ENCODE results near the gene PAIP1. TPM values are rescaled to one million over a fixed set of nuclear protein-coding genes. Genes with fewer than 3 reads are reported as not detected.
"Not testable (repeated sequence)": the region's sequence is repeated elsewhere in the genome, so short reads cannot be mapped to it uniquely, and the experiment has no call there.

PAIP1 gene
- total and polyA plus RNA-seq, 2 experiments from 2014 or later: 123 to 131 TPM

- H3K4me2 ChIP-seq: peak overlapping the region; percentile 83
- H3K9me2 ChIP-seq (replicated peaks; ENCODE audit: insufficient read depth): no peaks in the 10 kb centered on the region
- H3K27ac ChIP-seq: peak overlapping the region; percentile 95
- 21% methylated on average over 4 of the region's 4 CpGs for WGBS (ENCODE audit: low lambda C conversion rate, missing lambda C conversion rate)
- peak overlapping the region; percentile 49 for H3K4me3 ChIP-seq
- H4K20me1 ChIP-seq (ENCODE audit: insufficient read depth, poor library complexity, severe bottlenecking): no peaks in the 10 kb centered on the region
- no peak for DNase-seq (ENCODE audit: low spot score)
- H3K4me1 ChIP-seq (ENCODE audit: insufficient read depth): peaks cover 4% of the 10 kb centered on the region
- peaks cover 18% of the 10 kb centered on the region for H3K79me2 ChIP-seq
- H2AFZ ChIP-seq: peak overlapping the region; percentile 64
- TF ChIP-seq EZH2 (IDR thresholded peaks at IDR 0.05; ENCODE audit: borderline replicate concordance) (no peak), EZH2phosphoT487 (IDR thresholded peaks at IDR 0.05; ENCODE audit: low read depth, severe bottlenecking, unreplicated experiment) (no peak)
- TF ChIP-seq, protein P1, sequence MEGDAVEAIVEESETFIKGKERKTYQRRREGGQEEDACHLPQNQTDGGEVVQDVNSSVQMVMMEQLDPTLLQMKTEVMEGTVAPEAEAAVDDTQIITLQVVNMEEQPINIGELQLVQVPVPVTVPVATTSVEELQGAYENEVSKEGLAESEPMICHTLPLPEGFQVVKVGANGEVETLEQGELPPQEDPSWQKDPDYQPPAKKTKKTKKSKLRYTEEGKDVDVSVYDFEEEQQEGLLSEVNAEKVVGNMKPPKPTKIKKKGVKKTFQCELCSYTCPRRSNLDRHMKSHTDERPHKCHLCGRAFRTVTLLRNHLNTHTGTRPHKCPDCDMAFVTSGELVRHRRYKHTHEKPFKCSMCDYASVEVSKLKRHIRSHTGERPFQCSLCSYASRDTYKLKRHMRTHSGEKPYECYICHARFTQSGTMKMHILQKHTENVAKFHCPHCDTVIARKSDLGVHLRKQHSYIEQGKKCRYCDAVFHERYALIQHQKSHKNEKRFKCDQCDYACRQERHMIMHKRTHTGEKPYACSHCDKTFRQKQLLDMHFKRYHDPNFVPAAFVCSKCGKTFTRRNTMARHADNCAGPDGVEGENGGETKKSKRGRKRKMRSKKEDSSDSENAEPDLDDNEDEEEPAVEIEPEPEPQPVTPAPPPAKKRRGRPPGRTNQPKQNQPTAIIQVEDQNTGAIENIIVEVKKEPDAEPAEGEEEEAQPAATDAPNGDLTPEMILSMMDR (IDR thresholded peaks at IDR 0.05; ENCODE audit: poor library complexity): no peak
- no peaks in the 10 kb centered on the region for H3K27me3 ChIP-seq
- no peaks in the 10 kb centered on the region for H3K9me3 ChIP-seq (ENCODE audit: low read depth)
- H3K36me3 ChIP-seq (replicated peaks; ENCODE audit: insufficient read depth, low read depth): no peaks in the 10 kb centered on the region
Measured at GRCh38 chr5:43514025-43514424, 42.9 kb downstream of the PAIP1 start.

DNA sequence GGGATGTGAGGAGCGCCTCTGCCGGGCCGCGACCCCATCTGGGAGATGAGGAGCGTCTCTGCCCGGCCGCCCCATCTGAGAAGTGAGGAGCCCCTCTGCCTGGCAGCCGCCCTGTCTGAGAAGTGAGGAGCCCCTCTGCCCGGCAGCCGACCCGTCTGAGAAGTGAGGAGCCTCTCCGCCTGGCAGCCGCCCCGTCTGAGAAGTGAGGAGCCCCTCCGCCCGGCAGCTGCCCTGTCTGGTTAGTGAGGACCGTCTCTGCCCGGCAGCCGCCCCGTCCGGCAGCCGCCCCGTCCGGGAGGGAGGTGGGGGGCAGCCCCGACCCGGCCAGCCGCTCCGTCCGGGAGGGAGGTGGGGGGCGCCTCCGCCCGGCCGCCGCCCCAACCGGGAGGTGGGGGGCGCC lies 45.8 kb downstream of the PAIP1 start:
- H3K4me3 ChIP-seq; H3K36me3 ChIP-seq (replicated peaks; ENCODE audit: insufficient read depth, low read depth): not testable (repeated sequence)

DNA sequence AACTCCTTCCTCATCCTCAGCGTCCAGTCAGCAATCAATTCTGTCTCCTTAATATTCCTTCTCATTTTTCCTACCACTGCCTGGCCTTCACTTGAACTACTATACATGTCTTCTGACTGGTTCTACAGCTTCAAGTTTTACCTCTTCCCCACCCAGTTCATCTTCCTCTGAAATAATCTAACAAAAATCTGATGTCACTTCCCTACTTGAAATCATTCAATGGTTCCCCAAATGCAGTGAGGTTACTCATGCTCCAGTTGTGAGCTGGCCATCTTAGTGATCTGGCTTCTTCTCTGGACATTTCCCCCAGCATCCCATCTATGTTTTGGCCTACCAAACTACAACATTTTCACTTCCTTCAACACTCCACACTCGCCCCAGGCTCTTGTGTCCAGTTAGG lies 58.3 kb downstream of the PAIP1 start:
- Histone ChIP-seq H3K4me1 (ENCODE audit: insufficient read depth) (no peaks in the 10 kb centered on the region), H3K79me2 (no peaks in the 10 kb centered on the region), H3K4me3 (no peak overlapping the region), H3K27ac (no peak overlapping the region), H3K4me2 (no peak overlapping the region), H4K20me1 (ENCODE audit: insufficient read depth, poor library complexity, severe bottlenecking) (no peaks in the 10 kb centered on the region), H3K9me3 (ENCODE audit: low read depth) (no peaks in the 10 kb centered on the region), H3K9me2 (replicated peaks; ENCODE audit: insufficient read depth) (no peaks in the 10 kb centered on the region), H3K36me3 (replicated peaks; ENCODE audit: insufficient read depth, low read depth) (no peaks in the 10 kb centered on the region), H3K27me3 (no peaks in the 10 kb centered on the region), H2AFZ (no peak overlapping the region)
- TF ChIP-seq EZH2 (IDR thresholded peaks at IDR 0.05; ENCODE audit: borderline replicate concordance): no peak
- TF ChIP-seq, protein P1 (IDR thresholded peaks at IDR 0.05; ENCODE audit: poor library complexity): no peak
- no peak for TF ChIP-seq EZH2phosphoT487 (IDR thresholded peaks at IDR 0.05; ENCODE audit: low read depth, severe bottlenecking, unreplicated experiment)
- 93% methylated on average over 2 of the region's 2 CpGs for WGBS (ENCODE audit: low lambda C conversion rate, missing lambda C conversion rate)
- DNase-seq (ENCODE audit: low spot score): no peak

More for the DNA sequence above, 45.8 kb downstream of the PAIP1 start:
- H3K9me3 ChIP-seq (ENCODE audit: low read depth); DNase-seq (ENCODE audit: low spot score); H3K27ac ChIP-seq; H2AFZ ChIP-seq; H3K4me1 ChIP-seq (ENCODE audit: insufficient read depth); H4K20me1 ChIP-seq (ENCODE audit: insufficient read depth, poor library complexity, severe bottlenecking); H3K9me2 ChIP-seq (replicated peaks; ENCODE audit: insufficient read depth); H3K27me3 ChIP-seq; H3K4me2 ChIP-seq: not testable (repeated sequence)
- peaks cover 18% of the 10 kb centered on the region for H3K79me2 ChIP-seq
- 99% methylated on average over 22 of the region's 36 CpGs for WGBS (ENCODE audit: low lambda C conversion rate, missing lambda C conversion rate)

GRCh38 chr5:43497311-43498104 lies 59.4 kb downstream of the PAIP1 start:
- Histone ChIP-seq H3K36me3 (replicated peaks; ENCODE audit: insufficient read depth, low read depth) (no peaks in the 10 kb centered on the region), H3K9me2 (replicated peaks; ENCODE audit: insufficient read depth) (no peaks in the 10 kb centered on the region), H3K9me3 (ENCODE audit: low read depth) (no peaks in the 10 kb centered on the region), H3K79me2 (no peaks in the 10 kb centered on the region), H3K27me3 (no peaks in the 10 kb centered on the region), H4K20me1 (ENCODE audit: insufficient read depth, poor library complexity, severe bottlenecking) (no peaks in the 10 kb centered on the region), H3K4me1 (ENCODE audit: insufficient read depth) (no peaks in the 10 kb centered on the region), H3K27ac (no peak overlapping the region), H3K4me3 (no peak overlapping the region), H2AFZ (no peak overlapping the region), H3K4me2 (no peak overlapping the region)
- TF ChIP-seq EZH2phosphoT487 (IDR thresholded peaks at IDR 0.05; ENCODE audit: low read depth, severe bottlenecking, unreplicated experiment): no peak
- no peak for TF ChIP-seq EZH2 (IDR thresholded peaks at IDR 0.05; ENCODE audit: borderline replicate concordance)
- TF ChIP-seq, protein P1 (IDR thresholded peaks at IDR 0.05; ENCODE audit: poor library complexity): no peak
- 90% methylated on average over 5 of the region's 5 CpGs for WGBS (ENCODE audit: low lambda C conversion rate, missing lambda C conversion rate)
- DNase-seq (ENCODE audit: low spot score): no peak
